ENCODE measurements around the gene SLAMF1.
"Not testable (repeated sequence)": the region's sequence is repeated elsewhere in the genome, so short reads cannot be mapped to it uniquely, and the experiment has no call there.

SLAMF1 gene

DNA sequence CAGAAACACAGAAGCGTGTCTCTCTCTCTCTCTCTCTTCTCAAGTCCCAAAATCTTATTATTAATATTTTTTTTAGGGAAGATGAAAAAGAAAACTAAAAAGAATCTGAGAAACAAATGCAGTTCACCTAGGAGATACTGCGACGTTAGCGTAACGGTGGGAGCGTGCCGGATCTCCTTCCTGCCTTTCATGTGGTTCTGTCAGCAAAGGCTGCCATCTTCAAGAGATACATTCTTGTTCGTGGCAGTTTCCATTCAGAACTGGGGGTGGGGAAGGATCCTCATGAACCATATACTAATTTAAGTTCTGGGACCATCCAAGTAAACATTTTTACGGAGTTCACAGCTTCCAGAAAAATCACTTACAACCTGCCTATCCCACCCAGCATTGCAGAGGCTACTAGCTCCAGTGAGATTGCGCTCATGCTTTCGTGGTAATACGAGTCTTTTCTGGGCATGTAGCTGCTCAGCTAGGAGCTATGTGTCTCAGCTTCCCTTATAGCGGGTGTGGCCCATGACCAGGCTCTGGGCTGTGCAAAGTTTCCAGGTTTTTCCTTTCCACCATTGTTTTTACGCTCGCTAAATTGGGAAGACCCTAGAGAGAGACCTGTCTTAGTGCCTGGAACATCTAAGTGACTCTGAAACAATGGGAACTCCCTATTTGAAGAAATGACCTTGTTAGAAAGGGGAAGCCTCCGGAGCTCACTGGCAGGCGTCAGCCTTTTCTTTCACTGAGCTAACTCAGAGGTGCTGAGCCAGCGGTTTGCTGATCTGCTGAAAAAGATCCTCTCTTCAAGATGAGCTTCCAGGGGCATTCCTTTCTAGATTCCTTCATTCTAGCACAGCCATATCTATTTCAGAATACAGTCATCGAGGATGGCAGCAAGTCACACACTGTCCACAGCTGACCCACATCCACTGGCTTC is 17.3 kb downstream of the SLAMF1 start:
- no peaks in the 10 kb centered on the region for H3K4me1 ChIP-seq
- no peaks in the 10 kb centered on the region for H3K9me3 ChIP-seq
- no peaks in the 10 kb centered on the region for H3K36me3 ChIP-seq
- H3K27me3 ChIP-seq, result peaks cover 4% of the 10 kb centered on the region; the same call in 1 of the 2 replicates
- no peak overlapping the region for H3K4me3 ChIP-seq (ENCODE audit: low read depth, low read length)
- DNase-seq, result no peak
- TF ChIP-seq, protein P1, sequence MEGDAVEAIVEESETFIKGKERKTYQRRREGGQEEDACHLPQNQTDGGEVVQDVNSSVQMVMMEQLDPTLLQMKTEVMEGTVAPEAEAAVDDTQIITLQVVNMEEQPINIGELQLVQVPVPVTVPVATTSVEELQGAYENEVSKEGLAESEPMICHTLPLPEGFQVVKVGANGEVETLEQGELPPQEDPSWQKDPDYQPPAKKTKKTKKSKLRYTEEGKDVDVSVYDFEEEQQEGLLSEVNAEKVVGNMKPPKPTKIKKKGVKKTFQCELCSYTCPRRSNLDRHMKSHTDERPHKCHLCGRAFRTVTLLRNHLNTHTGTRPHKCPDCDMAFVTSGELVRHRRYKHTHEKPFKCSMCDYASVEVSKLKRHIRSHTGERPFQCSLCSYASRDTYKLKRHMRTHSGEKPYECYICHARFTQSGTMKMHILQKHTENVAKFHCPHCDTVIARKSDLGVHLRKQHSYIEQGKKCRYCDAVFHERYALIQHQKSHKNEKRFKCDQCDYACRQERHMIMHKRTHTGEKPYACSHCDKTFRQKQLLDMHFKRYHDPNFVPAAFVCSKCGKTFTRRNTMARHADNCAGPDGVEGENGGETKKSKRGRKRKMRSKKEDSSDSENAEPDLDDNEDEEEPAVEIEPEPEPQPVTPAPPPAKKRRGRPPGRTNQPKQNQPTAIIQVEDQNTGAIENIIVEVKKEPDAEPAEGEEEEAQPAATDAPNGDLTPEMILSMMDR (IDR thresholded peaks at IDR 0.05; ENCODE audit: low read depth, low read length), result no peak

DNA sequence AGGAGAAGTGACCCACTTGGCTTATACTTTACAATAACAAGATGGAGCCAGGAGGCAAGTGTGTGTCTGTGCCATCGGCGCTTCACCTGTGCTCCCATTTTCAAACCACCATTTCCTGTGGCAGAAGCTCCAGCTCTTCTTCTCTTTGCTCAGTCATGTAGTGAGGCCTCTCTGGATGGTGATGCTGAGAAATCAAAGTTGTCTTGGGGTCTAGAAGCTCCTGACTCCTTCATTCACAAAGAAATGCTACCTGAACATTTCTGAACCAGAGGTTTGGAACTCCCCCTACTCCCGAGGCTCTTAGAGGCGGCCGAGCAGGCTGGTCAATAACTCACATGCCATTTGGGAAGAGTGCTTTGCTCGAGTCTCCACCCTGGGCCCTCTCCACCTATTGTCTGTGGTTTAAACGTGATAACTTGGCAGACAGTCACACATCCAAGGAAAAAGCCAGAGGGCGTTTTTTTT is 18.0 kb downstream of the SLAMF1 start:
- Histone ChIP-seq H3K4me3 (ENCODE audit: low read depth, low read length) (no peak overlapping the region), H3K4me1 (no peaks in the 10 kb centered on the region), H3K27me3 (peaks cover 5% of the 10 kb centered on the region; the same call in 1 of the 2 replicates), H3K9me3 (no peaks in the 10 kb centered on the region), H3K36me3 (no peaks in the 10 kb centered on the region)
- TF ChIP-seq, protein P1 (IDR thresholded peaks at IDR 0.05; ENCODE audit: low read depth, low read length), result no peak
- no peak for DNase-seq

DNA sequence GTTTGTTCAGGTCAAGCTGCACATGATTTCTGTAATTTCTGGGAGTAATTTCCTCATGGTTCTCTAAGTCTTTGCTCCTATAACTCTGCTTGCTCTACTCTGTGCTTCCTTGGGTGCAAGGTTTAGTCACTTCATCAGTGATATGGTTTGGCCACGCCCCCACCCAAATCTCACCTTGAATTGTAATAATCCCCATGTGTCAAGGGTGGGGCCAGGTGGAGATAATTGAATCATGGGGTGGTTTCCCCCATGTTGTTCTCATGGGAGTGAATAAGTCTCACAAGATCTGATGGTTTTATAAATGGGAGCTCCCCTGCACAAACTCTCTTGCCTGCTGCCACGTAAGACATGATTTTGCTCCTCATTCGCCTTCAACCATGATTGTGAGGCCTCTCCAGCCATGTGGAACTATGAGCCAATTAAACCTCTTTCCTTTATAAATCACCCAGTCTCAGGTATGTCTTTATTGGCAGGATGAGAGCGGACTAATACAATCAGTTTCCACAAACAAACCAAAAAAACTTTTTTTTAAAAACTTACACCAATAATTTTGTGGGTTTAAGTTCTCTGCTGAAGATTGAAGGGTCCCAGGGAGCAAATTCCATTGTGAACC is 19.1 kb downstream of the SLAMF1 start:
- H3K27me3 ChIP-seq; H3K4me1 ChIP-seq; H3K36me3 ChIP-seq; H3K9me3 ChIP-seq; H3K4me3 ChIP-seq (ENCODE audit: low read depth, low read length); DNase-seq: not testable (repeated sequence)

DNA sequence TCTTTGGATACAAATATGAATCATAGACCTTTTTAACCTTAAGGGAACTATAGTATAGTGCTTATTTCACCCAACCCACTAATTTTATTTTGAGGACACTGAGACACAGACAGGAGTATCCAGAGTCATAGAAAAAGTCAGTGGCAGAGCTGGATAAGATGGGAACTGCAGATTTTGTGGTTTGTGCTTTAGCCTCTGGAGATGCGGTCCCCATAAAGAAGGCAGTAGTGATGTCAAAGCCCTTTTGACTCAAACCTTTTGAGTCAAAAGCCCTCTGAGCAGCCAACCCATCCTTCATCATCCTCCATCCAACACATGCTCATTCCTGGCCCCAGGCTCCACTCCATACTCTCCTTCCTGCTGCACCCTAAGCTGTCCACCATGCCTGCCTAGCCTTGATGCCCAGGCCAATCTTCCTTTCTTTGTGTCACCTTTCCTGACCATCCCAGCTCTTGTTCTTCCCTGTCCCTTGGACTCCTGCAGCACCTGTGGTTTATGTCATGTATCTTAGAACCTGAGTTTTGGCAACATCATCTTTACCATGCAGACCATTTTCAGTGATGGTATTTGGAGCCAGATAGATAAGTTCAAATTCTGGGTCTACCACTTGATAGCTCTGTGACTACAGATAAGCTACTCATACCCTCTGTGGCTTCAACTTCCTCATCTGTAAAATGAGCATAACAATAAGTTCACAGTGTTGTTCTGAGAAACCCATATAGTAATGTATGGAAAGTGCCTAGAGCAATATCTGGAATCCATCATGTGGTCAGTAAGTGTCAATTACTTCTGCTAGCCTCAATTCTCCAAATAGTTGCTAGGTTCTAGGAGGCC is 20.1 kb downstream of the SLAMF1 start:
- H3K4me1 ChIP-seq, result no peaks in the 10 kb centered on the region
- H3K9me3 ChIP-seq, result no peaks in the 10 kb centered on the region
- no peaks in the 10 kb centered on the region for H3K36me3 ChIP-seq
- TF ChIP-seq, protein P1 (IDR thresholded peaks at IDR 0.05; ENCODE audit: low read depth, low read length), result no peak
- H3K27me3 ChIP-seq, result peaks cover 5% of the 10 kb centered on the region; the same call in 1 of the 2 replicates
- DNase-seq, result no peak
- no peak overlapping the region for H3K4me3 ChIP-seq (ENCODE audit: low read depth, low read length)

DNA sequence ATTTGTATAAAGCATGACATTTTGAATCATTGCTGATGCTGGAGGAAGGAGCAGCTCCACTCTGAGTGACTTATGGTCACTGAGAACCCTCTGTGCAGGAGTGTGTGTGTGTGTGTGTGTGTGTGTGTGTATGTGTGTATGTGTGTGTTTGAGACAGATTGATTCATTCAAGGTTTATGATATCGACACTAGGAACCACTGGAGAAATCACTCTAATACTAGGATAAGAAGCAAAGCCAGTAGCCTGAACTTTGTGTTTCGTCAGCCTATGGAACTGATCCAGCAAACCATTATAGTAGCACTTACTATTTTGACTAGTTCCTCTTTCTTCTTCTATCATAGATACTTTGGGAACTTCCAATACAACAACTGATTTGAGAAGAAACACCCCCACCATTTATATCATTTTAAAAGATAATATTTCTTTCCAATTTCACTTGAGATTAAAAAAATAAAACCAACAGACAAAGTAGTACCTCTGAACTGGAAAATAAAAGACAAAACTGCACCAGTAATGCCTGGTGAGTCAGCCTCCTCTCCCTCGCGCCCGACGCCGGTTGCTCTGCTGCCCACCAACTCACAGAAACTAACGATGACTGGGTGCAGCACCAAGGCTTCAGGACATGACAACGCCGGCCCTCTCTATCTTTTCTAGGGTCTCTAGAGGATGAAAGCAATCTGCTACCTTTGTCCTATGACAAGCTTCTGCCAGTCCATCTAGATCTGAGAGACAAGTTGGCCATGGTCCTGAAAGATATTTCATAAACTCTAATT is 20.9 kb downstream of the SLAMF1 start:
- no peaks in the 10 kb centered on the region for H3K9me3 ChIP-seq
- TF ChIP-seq, protein P1 (IDR thresholded peaks at IDR 0.05; ENCODE audit: low read depth, low read length), result no peak
- DNase-seq, result no peak
- no peak overlapping the region for H3K4me3 ChIP-seq (ENCODE audit: low read depth, low read length)
- H3K4me1 ChIP-seq, result no peaks in the 10 kb centered on the region
- no peaks in the 10 kb centered on the region for H3K36me3 ChIP-seq
- H3K27me3 ChIP-seq, result peaks cover 5% of the 10 kb centered on the region; the same call in 1 of the 2 replicates
